ENCODE results near the gene BRAF. TPM values are rescaled to one million over a fixed set of nuclear protein-coding genes. Genes with fewer than 3 reads are reported as not detected.
"Not testable (repeated sequence)": the region's sequence is repeated elsewhere in the genome, so short reads cannot be mapped to it uniquely, and the experiment has no call there.

Gene BRAF
- total RNA-seq, 2 donors from 2014 or later, result 19.4 to 33.5 TPM

GRCh38 chr7:140899883-140900282 is 24.8 kb downstream of the BRAF start:
- Mint-ChIP-seq H3K9me3 (peaks cover 0 to 3% of the 10 kb centered on the region in 2 donors), H3K27ac (no peak overlapping the region), H3K36me3 (peaks cover 0 to 16% of the 10 kb centered on the region in 2 donors)
- DNase-seq (ENCODE audit: low spot score in 2 of 2) (no peak), ATAC-seq (no peak)

- H3K9me3 Mint-ChIP-seq, result peaks cover 0 to 3% of the 10 kb centered on the region in 2 donors
- H3K36me3 Mint-ChIP-seq, result peaks cover 0 to 13% of the 10 kb centered on the region in 2 donors
- peak overlapping the region in 1 of 2 donors; percentile 52 for H3K27ac Mint-ChIP-seq
- ATAC-seq, result peak in 1 of 2 donors; percentile 60
- no peak for DNase-seq (ENCODE audit: low spot score in 2 of 2)
These were observed 25.8 kb downstream of the BRAF start for GRCh38 chr7:140898786-140899536.

DNA sequence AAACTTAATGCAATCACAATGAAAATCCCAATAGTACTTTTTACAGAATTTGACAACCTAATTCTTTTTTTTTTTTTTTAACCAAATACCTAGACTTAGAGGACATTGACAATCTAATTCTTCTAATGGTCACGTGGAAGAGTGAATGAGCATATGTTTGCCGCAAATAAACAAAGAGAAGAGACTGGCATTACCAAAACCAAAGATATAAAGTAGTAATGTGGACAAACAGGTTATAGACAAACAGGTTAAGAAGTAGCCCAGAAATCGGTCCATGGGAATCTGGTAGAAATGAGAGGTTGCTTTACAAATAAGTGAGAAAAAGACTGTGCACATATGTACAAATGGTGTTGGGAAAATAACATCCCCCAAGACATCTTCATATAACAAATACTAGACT is 27.7 kb downstream of the BRAF start:
- no peaks in the 10 kb centered on the region for H3K9me3 Mint-ChIP-seq
- no peak for ATAC-seq
- no peak for DNase-seq (ENCODE audit: low spot score in 2 of 2)
- no peak overlapping the region for H3K27ac Mint-ChIP-seq
- H3K36me3 Mint-ChIP-seq, result peaks cover 0 to 14% of the 10 kb centered on the region in 2 donors

DNA sequence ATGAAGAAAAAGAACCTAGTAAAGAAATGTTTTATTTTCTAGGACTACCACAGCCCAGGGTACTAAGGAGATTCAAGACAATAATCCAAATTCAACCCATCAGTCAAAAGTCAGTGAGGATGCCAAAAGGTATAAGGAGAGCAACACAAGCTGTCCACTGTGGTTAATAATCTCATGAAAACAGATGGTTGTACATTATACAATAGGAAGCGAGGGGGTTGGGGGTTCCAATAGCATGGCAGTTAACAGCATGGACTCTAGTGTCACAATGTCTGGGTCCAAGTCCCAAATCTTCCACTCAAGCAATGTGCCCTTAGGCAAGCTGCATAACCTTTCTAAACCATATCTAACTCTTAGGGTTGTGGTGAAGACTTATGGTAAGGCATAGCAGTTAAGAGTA is 35.1 kb downstream of the BRAF start:
- DNase-seq (ENCODE audit: low spot score in 2 of 2) (no peak), ATAC-seq (no peak)
- H3K27ac Mint-ChIP-seq, result no peak overlapping the region
- H3K36me3 Mint-ChIP-seq, result peaks cover 0 to 14% of the 10 kb centered on the region in 2 donors
- H3K9me3 Mint-ChIP-seq, result no peaks in the 10 kb centered on the region

DNA sequence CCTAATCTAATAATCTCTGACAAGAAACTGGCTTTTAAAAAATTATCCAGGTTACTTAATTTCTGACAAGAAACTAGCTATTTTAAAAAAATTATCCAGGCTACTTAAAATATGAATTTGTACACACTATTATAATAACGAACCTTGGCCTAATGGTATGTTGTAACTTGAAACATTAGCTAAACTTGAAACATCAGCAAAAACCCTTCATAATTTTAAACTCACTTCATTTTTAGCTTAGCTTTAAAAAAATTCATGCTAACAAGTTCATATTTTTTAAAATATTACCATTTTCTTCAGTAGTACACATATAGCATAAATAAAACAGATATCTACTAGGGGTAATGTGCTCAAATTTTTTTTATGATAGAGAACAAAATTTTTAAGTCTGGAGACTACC is 35.6 kb downstream of the BRAF start:
- no peak overlapping the region for H3K27ac Mint-ChIP-seq
- peaks cover 0 to 14% of the 10 kb centered on the region in 2 donors for H3K36me3 Mint-ChIP-seq
- ATAC-seq (no peak), DNase-seq (ENCODE audit: low spot score in 2 of 2) (no peak)
- no peaks in the 10 kb centered on the region for H3K9me3 Mint-ChIP-seq

- no peaks in the 10 kb centered on the region for H3K9me3 Mint-ChIP-seq
- ATAC-seq (no peak), DNase-seq (ENCODE audit: low spot score in 2 of 2) (no peak)
- peaks cover 0 to 5% of the 10 kb centered on the region in 2 donors for H3K36me3 Mint-ChIP-seq
- no peak overlapping the region for H3K27ac Mint-ChIP-seq
These were observed 36.6 kb downstream of the BRAF start for GRCh38 chr7:140888087-140888486.

DNA sequence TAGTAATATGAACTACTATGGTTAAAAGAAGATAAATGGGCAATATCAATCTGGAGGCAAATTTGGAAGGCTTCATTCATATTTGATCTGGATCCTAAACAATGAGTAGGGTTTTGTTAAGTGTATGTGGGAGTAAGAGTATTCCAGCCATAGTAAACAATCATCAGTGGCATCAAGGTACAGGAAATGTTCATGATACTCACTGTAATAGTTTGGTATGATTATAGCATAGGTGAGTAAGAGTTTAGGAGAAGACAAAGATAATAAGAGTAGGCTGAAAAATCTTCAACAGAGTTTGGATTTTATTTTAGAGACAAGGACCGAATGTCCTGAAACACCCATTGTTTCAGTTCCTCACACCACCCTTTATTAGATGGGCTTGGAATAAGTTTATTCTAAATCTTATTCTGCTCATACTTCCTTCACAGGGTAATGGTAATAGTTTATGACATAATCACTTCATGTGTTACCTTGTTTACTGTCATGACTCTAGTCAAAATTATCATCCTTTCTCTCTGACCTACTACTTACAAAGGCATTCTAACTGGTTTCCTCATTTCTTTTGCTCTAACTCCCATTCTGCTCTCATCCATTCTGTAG is 38.9 kb downstream of the BRAF start:
- H3K9me3 Mint-ChIP-seq, result no peaks in the 10 kb centered on the region
- ATAC-seq (peak; percentile 36 to 76), DNase-seq (ENCODE audit: low spot score in 2 of 2) (no peak)
- no peak overlapping the region for H3K27ac Mint-ChIP-seq
- peaks cover 0 to 5% of the 10 kb centered on the region in 2 donors for H3K36me3 Mint-ChIP-seq

DNA sequence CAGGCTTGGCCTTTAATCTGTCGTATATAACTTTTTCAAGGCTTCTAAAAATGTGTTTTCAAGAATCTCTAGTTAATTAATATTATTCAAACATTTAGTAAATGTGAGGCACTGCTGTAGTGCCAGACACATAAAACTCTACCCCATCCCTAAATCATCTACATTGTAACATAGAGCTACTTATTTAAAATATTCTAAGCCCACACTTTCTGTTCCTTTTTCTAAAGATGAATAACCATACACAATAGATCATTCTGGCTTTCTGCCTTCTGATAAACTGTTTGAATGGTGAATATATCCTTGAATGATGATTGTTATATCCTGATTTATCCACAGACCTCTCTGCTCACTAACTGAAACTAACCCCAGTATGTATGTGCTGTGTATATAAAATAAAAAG is 41.4 kb downstream of the BRAF start:
- Mint-ChIP-seq H3K36me3 (peaks cover 0 to 8% of the 10 kb centered on the region in 2 donors), H3K9me3 (peaks cover 0 to 1% of the 10 kb centered on the region in 2 donors), H3K27ac (no peak overlapping the region)
- ATAC-seq, result no peak
- no peak for DNase-seq (ENCODE audit: low spot score in 2 of 2)

DNA sequence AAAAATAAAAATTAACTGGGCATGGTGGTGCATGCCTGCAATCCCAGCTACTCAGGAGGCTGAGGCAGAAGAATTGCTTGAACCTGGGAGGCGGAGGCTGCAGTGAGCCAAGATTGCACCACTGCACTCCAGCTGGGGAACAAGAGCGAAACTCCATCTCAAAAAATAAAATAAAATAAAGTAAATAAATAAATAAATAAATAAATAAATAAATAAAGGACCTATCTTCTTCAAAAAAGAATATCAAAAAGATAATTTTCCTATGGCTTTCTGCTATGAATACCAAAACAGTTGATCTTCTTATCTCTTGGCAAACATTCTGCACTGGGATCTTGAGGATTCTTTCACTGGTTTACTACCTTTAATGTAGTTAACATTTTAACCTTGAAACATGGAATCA is 41.9 kb downstream of the BRAF start:
- peaks cover 0 to 12% of the 10 kb centered on the region in 2 donors for H3K36me3 Mint-ChIP-seq
- not testable (repeated sequence) for DNase-seq (ENCODE audit: low spot score in 2 of 2); H3K27ac Mint-ChIP-seq; H3K9me3 Mint-ChIP-seq; ATAC-seq

- H3K9me3 Mint-ChIP-seq, result peaks cover 0 to 4% of the 10 kb centered on the region in 2 donors
- peak overlapping the region; percentile 0 to 1 for H3K27ac Mint-ChIP-seq
- peak; percentile 33 to 70 for ATAC-seq
- H3K36me3 Mint-ChIP-seq, result peaks cover 0 to 12% of the 10 kb centered on the region in 2 donors
- DNase-seq (ENCODE audit: low spot score in 2 of 2), result no peak
These were observed 43.1 kb downstream of the BRAF start for GRCh38 chr7:140881507-140882228.

DNA sequence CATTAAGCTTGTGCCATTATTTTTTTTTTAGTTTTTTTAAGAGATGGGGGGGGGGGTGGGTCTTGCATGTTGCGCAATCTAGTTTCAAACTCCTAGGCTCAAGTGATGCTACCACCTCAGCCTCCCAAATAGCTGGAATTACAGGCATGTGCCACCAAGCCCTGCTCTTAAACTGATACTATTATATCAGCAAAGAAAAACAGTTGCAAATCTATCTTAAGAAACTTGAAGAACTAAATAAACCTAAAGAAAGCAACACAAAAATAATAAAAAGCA is 47.5 kb downstream of the BRAF start:
- Mint-ChIP-seq H3K9me3 (peaks cover 4 to 6% of the 10 kb centered on the region in 2 donors), H3K36me3 (peaks cover 6 to 28% of the 10 kb centered on the region in 2 donors), H3K27ac (no peak overlapping the region)
- ATAC-seq (no peak), DNase-seq (ENCODE audit: low spot score in 2 of 2) (no peak)

- H3K9me3 Mint-ChIP-seq, result peaks cover 4 to 6% of the 10 kb centered on the region in 2 donors
- DNase-seq (ENCODE audit: low spot score in 2 of 2), result no peak
- H3K27ac Mint-ChIP-seq, result no peak overlapping the region
- peak; percentile 62 to 82 for ATAC-seq
- peaks cover 6 to 28% of the 10 kb centered on the region in 2 donors for H3K36me3 Mint-ChIP-seq
These were observed 48.0 kb downstream of the BRAF start for GRCh38 chr7:140876519-140877248.

GRCh38 chr7:140873434-140873833 is 51.3 kb downstream of the BRAF start:
- peaks cover 6 to 25% of the 10 kb centered on the region in 2 donors for H3K36me3 Mint-ChIP-seq
- ATAC-seq, result no peak
- H3K27ac Mint-ChIP-seq, result no peak overlapping the region
- DNase-seq (ENCODE audit: low spot score in 2 of 2), result no peak
- peaks cover 3 to 6% of the 10 kb centered on the region in 2 donors for H3K9me3 Mint-ChIP-seq

DNA sequence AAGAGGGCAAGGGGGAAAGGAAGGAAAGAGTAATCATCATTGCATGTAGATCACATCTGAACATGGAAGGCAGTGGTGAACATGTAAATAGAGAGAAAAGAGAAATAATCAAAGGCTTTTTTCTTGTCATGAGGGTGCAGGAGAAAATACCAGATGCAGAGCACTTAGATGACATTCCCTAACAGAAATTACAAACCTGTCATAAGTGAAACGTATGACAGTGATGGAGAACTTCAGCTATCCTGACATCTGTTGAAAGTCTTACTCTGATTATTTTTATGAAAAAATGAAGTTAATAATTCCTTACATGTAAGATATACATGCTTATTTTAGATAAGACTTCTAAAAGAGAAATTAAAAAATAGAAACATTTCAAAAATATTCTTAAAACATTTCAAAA is 54.7 kb downstream of the BRAF start:
- ATAC-seq (no peak), DNase-seq (ENCODE audit: low spot score in 2 of 2) (no peak)
- peaks cover 0 to 6% of the 10 kb centered on the region in 2 donors for H3K9me3 Mint-ChIP-seq
- peaks cover 10 to 14% of the 10 kb centered on the region in 2 donors for H3K36me3 Mint-ChIP-seq
- H3K27ac Mint-ChIP-seq, result no peak overlapping the region

DNA sequence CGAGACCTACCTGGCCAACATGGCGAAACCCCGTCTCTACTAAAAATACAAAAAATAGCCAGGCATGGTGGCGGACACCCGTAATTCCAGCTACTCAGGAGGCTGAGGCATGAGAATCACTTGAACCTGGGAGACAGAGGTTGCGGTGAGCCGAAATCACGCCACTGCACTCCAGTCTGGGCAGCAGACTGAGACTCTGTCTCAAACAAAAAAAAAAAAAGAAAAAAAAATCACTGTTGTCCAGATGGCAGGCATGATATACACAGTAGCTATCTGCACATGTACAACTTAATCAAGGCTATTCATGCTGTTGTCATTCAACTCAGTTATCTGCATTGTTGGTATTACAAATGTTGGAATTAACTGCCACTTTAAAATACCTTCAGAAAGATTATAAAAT is 55.3 kb downstream of the BRAF start:
- DNase-seq (ENCODE audit: low spot score in 2 of 2) (no peak), ATAC-seq (no peak)
- H3K36me3 Mint-ChIP-seq, result peaks cover 10 to 14% of the 10 kb centered on the region in 2 donors
- H3K9me3 Mint-ChIP-seq, result peaks cover 3 to 5% of the 10 kb centered on the region in 2 donors
- no peak overlapping the region for H3K27ac Mint-ChIP-seq

- Mint-ChIP-seq H3K36me3 (peaks cover 4 to 16% of the 10 kb centered on the region in 2 donors), H3K27ac (peak overlapping the region in 1 of 2 donors; percentile 5), H3K9me3 (peaks cover 3 to 13% of the 10 kb centered on the region in 2 donors)
- no peak for ATAC-seq
- no peak for DNase-seq (ENCODE audit: low spot score in 2 of 2)
These were observed 57.0 kb downstream of the BRAF start for GRCh38 chr7:140867467-140868462.

Data from activated naive CD4-positive, alpha-beta T cell treated with anti-CD3 and anti-CD28 coated beads, Interleukin-2, amount 50 U/mL, for 72 hours (primary cell).